HG02981 (cell line): ENCODE data around the gene METTL16.
"Not testable (repeated sequence)": the region's sequence is repeated elsewhere in the genome, so short reads cannot be mapped to it uniquely, and the experiment has no call there.

ENCODE experiments used
- ATAC-seq: cut with Tn5 transposase; IDR thresholded peaks from one replicate; pipeline ENCODE4 v1.9.1; 2021; ENCODE audit warnings: mild to moderate bottlenecking, moderate library complexity; ENCODE audit not compliant: unreplicated experiment

METTL16 gene

GRCh38 chr17:2453866-2454265 is 57.8 kb downstream of the METTL16 start:
- no peak for ATAC-seq

DNA sequence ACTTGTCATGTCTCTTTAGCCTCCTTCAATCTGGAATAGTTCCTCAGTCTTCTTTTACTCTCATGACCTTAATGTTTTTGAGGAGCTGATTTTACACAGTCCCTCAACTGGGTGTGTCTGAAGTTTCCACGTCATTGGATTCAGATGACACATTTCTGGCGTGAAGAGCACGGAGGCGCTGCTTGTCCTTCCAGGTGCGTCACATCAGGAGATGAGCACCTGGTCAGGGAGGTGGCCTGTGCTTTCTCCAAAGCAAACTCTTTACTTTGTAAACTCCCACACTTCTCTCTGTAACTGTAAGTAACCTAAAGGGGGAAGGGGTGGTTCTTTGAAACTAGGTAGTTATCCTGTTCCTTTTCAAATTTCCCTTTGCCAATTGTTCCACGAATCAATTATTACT is 58.4 kb downstream of the METTL16 start:
- ATAC-seq, result no peak

- no peak for ATAC-seq
Measured at GRCh38 chr17:2452216-2452750, 59.4 kb downstream of the METTL16 start.

- ATAC-seq, result no peak
Measured at GRCh38 chr17:2450016-2450650, 61.6 kb downstream of the METTL16 start.

DNA sequence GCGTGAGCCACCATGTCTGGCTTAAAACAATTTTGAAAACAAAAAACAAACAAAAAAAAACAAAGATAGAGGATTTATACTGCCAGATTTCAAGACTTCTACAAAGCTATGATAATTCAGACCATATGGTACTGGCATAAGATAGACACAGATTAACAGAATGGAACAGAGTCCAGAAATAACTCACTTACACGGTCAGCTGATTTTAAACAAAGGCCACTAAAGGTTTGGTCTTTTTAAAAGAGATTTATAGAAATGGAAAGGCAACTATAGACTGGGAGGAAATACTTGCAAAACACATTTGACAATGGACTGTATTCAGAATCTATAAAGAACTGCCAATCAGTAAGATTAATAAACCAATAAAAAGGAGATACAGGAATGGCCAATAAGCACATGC is 62.2 kb downstream of the METTL16 start:
- ATAC-seq, result no peak

GRCh38 chr17:2447479-2447878 is 64.2 kb downstream of the METTL16 start:
- not testable (repeated sequence) for ATAC-seq

DNA sequence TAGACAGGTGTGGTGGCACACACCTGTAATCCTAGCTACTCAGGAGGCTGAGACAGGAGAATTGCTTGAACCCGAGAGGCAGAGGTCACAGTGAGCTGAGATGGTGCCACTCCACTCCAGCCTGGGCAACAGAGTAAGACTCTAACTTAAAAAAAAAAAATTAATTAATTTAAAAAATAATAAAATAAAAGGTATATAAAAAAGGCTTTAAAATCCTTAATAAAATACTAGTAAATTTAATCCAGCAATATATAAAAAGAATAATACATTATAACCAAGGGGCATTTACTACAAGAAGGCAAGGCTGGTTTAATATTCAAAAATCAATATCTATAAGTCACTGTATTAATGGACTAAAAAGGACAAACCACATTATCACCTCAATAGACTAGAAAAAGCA is 66.0 kb downstream of the METTL16 start:
- no peak for ATAC-seq

GRCh38 chr17:2444382-2444781 is 67.3 kb downstream of the METTL16 start:
- ATAC-seq, result no peak

DNA sequence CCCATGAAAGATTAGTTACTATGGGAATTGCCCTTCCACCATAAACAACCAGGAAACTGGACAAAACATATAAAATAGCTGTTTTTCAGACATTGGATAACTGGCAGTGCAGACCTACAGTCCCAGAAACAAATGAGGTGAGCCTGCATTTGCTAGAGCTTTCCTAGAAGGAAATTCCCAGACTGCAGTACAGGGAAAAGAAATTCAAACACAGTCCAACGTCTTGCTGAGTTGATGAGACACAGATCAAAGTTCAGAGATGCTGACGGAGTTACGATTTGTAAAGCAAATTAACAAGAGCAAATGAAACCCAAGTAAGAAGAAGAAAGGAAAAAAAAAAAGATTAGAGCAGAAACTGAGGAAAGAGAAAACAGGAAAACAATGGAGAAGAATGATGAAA is 69.5 kb downstream of the METTL16 start:
- ATAC-seq, result no peak

GRCh38 chr17:2440930-2441329 is 70.8 kb downstream of the METTL16 start:
- ATAC-seq, result no peak

DNA sequence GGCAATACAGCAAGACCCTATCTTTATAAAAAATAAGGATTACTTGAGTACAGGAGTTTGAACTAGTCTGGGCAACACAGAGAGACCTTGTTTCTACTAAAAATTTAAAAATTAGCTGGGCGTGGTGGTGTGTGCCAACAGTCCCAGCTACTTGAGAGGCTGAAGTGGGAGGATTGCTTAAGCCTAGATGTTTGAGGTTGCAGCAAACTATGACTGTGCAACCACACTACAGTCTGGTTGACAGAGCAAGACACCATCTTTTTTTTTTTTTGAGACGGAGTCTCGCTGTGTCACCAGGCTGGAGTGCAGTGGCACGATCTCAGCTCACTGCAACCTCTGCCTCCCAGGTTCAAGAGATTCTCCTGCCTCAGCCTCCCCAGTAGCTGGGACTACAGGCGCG is 71.7 kb downstream of the METTL16 start:
- not testable (repeated sequence) for ATAC-seq

- no peak for ATAC-seq
Measured at GRCh38 chr17:2438823-2439222, 72.9 kb downstream of the METTL16 start.

DNA sequence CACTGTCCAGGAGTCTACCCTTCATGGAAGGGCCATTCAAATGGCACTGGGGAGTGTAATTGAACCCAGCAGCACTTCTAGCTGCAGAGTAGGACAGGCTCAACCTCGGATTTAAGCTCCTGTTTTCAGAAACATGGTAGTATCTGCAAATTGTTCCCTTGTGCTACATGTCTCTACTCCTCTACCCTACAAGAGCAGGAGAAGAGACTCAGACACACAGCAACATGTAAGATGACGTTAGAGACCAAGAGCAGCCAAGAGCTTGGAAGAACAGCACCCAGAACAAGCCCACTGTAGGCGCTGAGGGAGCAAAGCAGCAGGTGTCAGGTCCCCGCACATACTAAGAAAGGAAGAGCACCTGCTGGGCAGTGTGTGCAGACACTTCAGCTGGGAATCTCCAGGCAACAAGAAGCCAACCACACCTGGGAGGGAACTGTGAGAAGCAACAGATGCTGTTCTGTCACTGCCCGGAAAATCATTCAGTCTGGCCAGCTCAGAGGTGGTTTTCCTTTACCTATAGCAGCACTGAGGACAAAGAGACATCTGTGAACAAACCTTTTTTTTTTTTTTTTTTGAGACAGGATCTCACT is 75.3 kb downstream of the METTL16 start:
- no peak for ATAC-seq

GRCh38 chr17:2435862-2436261 is 75.8 kb downstream of the METTL16 start:
- ATAC-seq, result no peak

DNA sequence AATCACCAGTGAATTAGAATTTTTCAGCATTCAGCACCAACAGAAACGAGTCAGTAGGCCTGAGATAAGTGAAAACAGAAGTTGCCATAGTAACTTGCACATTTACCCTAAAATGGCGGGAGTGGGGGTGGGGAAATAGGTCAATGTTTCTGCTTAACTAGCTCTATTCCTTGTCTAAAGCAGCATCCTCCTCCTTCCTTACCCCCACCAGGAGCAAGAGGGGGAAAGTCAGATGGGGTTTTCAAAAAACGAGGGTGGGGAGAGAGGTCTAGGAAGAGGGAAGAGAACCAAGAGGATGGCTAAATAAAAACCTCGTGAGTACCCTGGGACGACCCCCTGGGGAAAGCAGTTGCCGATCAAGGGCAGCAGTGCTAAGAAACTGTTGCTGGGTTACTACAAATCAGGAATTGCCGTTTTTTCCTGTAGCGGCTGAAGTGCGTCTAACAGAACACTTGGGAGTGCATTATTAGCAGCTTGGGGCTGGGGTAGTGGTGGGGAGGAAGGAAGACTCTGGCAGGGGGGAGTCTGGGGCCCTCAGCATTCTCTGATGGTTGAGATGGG is 76.4 kb downstream of the METTL16 start:
- no peak for ATAC-seq

DNA sequence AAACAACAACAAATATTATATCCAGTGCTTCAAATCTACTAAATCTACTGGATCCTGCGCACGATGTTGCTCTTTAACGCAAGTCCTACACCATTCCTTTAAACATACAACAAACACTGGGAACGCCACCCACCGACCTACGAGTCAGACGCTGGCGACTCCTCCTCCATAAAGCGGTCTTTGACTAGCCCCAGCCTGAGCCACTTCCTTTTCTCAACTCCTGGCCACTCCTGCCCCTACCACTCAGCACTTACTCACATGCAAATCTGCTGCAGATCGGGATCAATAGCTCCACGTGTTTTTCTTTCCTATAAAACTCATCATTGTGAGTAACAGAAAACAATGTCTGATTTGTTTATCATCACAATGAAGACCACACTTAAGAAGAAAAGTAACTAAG is 78.0 kb downstream of the METTL16 start:
- ATAC-seq, result no peak

GRCh38 chr17:2427910-2428309 is 83.8 kb downstream of the METTL16 start:
- ATAC-seq, result no peak

- ATAC-seq, result no peak
Measured at GRCh38 chr17:2427215-2427614, 84.5 kb downstream of the METTL16 start.

GRCh38 chr17:2423271-2423670 is 88.4 kb downstream of the METTL16 start:
- ATAC-seq, result no peak

DNA sequence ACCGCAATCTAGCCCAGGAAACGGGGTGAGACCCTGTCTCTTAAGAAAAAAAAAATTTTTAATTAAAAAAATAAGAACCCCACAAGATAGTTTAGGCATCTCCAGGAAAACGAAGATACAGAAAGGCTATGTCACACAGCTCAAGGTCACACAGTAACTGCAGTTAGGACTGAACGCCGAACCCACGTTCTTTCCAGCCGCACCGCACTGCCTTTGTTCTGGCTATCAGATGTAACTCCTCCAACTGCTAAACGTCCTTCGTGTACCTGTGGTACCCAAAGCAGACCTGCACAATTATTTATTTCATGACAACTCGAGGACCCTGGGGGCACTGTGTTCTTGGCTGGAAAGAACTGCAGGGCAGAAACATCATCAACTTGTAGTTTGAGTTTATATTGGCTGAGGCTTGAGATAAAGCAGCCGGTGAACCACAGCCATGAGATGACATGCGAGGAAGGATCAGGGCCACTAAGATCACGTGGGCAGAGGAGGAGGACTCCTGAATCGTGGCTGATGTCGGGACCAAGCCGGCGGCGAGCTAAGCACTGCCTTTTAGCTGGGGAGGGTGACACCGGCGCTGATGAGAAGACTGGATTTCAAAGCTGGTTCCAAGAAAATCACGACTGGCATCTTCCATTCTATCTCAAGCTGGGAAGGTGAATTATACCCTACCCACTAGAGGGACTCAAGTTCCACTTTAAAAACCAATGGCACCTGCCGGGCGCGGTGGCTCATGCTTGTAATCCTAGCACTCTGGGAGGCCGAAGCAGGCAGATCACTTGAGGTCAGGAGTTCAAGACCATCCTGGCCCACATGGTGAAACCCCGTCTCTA is 90.2 kb downstream of the METTL16 start:
- ATAC-seq, result no peak

DNA sequence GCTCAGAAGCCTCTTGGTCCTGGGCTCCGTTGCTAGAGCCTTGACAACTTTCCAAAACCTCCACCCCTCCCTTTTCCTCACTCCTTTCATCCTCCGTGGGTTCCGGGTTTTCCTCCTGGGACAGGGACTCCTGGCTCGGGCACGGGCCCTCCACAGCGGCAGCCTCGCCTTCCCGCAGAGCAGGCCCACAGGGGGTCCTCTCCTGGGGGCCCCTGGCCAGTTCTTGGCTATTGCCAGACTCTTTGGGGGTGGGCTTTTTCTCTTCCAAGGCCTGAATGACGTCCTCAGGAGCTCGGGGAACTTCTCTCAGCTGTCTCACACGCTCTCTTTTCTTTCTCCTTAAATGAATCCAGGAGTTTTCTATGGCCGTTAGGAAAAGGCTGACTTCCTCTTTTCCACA is 91.5 kb downstream of the METTL16 start:
- no peak for ATAC-seq

- no peak for ATAC-seq
Measured at GRCh38 chr17:2419486-2419885, 92.2 kb downstream of the METTL16 start.
